HG03558 (cell line): ENCODE measurements around the gene PAPPA.

ENCODE experiments used
- ATAC-seq: cut with Tn5 transposase; IDR thresholded peaks from one replicate; pipeline ENCODE4 v1.9.1; 2021; ENCODE audit warnings: moderate number of reproducible peaks; ENCODE audit not compliant: unreplicated experiment; ENCODE audit errors: extremely low read depth

The PAPPA gene

GRCh38 chr9:116219686-116220085 is 66.1 kb downstream of the PAPPA start:
- ATAC-seq: no peak

DNA sequence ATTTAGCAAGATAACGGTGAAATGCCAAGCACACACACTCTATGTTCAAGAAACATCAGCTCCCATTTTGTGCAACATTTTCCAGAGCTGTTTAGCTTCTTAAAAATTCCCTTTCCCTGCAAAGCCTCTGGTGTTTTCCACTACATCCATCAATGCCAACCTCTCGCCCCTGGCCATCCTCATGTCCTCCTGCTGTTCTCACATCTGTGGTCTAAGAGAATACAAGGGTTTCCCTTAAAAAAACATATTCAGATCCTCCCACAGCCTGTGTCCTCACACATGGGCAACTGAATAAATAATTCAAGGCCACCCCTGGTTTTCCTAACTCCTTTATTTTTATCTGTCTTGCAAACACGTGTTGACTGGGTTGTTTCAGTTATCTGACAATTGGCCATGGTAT is 70.3 kb downstream of the PAPPA start:
- ATAC-seq: no peak

- ATAC-seq: no peak
These were observed 76.6 kb downstream of the PAPPA start for GRCh38 chr9:116230051-116230632.

GRCh38 chr9:116232424-116233159 is 79.0 kb downstream of the PAPPA start:
- ATAC-seq: no peak

DNA sequence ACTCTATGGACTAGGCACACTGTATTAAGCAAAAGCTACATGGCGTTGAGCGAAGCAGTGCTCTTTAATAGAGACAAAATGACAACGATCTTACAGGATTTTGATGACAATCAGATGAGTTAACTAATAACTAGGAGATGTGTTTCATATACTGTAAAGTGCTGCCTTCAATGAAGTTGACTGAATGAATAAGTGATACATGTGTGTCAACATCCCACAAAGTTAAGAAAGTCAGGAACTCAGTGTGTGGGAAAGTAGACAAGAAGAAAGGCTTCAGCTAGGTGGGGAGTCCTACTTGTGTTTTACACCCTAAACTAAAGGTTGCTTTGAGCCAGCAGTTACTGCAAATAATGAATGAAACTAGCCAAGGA is 79.6 kb downstream of the PAPPA start:
- no peak for ATAC-seq

- no peak for ATAC-seq
These were observed 80.5 kb downstream of the PAPPA start for GRCh38 chr9:116234081-116234480.

- no peak for ATAC-seq
These were observed 83.4 kb downstream of the PAPPA start for GRCh38 chr9:116236979-116237378.

DNA sequence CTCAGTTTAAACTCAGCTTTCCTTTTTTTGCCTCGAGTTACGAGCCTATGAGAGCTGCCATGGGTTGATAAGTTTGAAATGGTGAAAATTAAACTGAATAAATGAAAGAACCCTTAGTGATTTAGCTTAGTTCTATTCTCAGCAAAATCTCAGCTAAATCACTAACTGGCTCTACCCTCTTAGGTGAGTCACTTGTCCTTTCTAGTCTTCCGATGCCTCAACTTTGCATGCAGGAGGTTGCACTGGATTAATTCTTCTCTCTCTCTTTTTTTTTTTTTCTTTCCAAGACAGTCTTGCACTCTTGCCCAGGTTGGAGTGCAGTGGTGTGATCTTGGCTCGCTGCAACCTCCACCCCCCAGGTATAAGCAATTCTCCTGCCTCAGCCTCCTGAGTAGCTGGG is 83.9 kb downstream of the PAPPA start:
- no peak for ATAC-seq

DNA sequence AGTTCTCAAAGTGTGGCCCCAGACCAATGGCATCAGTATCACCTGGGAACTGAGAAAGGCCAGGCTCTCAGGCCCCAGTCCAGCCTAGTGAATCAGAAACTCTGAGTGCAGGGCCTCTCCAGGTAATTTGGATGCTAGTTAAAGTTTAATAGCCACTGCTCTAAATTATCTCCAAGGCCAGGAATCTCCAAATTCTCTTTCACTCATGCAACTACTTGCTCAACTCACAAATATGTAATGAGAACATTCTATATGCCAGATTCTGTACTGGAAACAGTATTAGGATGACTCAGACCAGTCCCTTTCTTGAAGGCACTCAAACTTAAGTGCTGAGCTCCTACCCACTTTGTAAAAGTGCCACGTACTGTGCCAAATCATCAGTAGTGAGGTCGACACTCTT is 84.6 kb downstream of the PAPPA start:
- ATAC-seq: no peak

GRCh38 chr9:116238776-116239340 is 85.3 kb downstream of the PAPPA start:
- ATAC-seq: no peak

DNA sequence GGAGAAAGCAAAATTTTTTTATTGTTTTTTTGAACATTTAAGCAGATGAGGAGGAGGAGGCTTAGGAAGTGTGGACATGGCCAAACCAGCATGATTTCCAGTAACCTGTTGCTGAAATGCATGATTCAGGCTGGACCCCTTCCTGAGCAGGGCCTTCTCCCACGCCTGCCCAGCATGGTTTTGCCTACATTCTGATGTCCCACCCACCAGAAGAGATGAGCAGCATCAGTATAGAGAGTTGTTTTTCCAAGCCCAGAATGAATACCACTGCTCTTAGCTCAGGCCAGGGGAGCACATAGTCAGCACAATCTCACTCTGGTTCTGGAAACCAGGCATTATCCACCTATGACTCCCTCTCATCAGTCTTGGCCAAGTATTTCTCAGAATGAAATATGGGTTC is 90.1 kb downstream of the PAPPA start:
- ATAC-seq: no peak

DNA sequence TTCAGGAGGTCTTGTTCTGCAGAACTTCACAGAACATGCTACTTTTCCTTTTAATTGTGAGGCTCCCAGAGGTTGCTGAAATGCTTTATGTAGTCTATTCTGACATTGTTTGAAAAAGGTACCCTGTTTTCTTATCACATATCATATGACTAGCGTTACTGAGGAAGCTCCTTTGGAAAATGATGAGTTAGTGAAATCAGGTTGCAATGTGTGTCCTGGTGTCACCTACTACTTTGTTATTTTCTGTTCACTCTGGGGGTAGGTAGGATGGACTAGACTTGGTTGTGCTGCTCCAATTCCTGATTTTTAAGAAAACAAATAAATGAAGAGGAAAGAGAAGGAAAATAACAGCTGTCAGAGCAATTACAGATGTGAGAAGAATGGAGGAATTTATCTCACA is 93.7 kb downstream of the PAPPA start:
- ATAC-seq: no peak

DNA sequence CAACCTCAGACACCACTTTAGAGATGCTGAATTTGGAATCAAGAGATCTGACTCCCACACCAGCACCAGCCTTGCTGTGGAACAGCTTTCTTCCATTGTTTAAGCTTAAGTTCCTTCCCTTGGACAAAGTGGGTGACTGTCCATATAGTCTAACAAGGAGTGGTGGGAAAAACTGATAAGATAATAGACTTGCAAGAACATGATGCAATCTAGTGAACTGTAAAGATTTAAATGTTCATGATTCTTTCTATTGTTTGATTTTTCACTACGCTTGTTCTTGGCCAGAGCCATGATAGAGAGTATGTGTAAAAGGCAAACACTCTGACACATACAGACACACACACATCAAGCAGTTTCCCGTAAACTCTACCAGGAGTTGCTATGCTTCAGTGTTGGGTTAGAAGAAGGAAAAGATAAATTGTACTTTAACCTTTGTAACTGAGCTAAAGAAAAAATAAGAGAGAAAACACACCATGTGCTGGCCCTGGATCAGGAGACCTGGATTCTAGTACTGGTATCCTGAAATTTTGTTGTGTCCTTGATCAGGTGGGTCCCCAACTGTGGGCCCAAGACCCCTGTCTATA is 94.3 kb downstream of the PAPPA start:
- ATAC-seq: no peak

- ATAC-seq: no peak
These were observed 97.3 kb downstream of the PAPPA start for GRCh38 chr9:116250891-116251290.

- ATAC-seq: no peak
These were observed 97.8 kb downstream of the PAPPA start for GRCh38 chr9:116251366-116251765.

DNA sequence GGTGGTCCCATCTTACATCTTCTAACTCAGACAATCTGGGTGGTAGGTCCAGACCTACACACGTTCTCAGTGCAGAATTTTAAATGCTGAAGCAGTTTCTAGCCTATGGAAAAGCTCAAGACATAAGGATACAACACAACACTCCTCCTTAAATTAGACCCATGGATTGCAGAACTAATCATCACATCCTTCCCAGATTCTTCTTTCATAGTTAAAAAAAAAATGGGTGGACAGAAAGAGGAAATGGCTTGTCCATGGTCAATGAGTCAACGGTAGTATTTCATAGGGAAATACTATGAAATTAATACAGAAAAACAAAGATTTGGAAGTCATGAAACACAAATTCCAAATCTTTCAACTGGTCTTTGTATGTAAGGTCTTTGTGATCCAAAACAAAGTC is 106.9 kb downstream of the PAPPA start:
- no peak for ATAC-seq

- ATAC-seq: no peak
These were observed 108.9 kb downstream of the PAPPA start for GRCh38 chr9:116262448-116262847.

- ATAC-seq: no peak
These were observed 110.8 kb downstream of the PAPPA start for GRCh38 chr9:116264361-116264760.

GRCh38 chr9:116267021-116267420 is 113.4 kb downstream of the PAPPA start:
- no peak for ATAC-seq

- ATAC-seq: no peak
These were observed 115.7 kb downstream of the PAPPA start for GRCh38 chr9:116269250-116269649.

- no peak for ATAC-seq
These were observed 117.0 kb downstream of the PAPPA start for GRCh38 chr9:116270546-116270945.

GRCh38 chr9:116271340-116271739 is 117.7 kb downstream of the PAPPA start:
- no peak for ATAC-seq
